Activated CD8-positive, alpha-beta memory T cell treated with anti-CD3 and anti-CD28 coated beads for 1 hour (primary cell): ENCODE data around the gene FAT1.

Experiments used
- DNase-seq, 2 donors: peaks; one replicate each; pipeline ENCODE4 v3.0.0-alpha.2; 2020; ENCODE audit warnings: low read depth in 1 of 2; ENCODE audit errors: extremely low read depth in 1 of 2

The FAT1 gene

DNA sequence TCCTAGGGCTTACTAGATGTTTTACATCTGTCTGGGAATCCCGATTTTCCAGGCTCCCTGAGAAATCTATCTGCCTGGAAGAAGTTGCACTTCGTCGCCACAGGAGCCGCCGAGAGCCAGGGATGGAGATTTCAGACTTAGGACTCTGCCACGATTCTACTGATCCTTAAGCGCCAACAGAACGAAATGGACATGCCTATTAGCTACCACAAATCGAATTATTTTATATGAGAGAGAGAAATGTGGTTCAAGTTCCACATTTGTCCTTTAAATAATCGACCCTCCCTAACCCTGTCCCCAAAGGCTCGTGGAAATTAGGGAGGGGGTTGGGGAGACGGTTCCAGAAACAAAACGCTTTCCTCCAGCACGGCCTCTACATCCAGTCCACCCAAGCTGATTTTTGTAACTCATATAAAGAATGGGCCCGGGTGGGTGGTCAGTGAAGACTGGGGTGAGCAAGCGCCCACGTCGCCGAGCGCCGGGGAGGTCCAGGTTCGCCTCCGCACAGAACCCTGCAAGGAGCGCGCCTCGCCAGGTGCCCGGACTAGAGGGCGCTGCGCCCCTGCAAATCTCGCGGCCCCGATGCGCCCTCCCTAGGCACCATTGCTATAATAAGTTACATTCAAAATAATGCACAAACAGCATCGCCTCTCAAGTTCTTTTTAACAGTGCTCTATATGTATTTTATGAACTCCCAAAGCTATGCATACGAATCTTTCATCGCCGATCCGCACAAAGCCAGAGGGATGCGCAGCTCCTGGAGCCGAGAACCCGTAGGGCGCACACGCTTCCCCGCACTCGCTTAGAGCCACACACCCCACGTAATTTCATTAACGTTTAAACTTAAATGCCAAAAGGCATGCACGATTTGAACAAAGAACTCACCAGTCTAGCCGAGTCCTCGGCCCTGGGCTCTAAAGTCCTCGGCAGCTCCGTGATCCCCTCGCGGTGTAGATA is 2.1 kb upstream of the FAT1 start:
- no peak for DNase-seq

DNA sequence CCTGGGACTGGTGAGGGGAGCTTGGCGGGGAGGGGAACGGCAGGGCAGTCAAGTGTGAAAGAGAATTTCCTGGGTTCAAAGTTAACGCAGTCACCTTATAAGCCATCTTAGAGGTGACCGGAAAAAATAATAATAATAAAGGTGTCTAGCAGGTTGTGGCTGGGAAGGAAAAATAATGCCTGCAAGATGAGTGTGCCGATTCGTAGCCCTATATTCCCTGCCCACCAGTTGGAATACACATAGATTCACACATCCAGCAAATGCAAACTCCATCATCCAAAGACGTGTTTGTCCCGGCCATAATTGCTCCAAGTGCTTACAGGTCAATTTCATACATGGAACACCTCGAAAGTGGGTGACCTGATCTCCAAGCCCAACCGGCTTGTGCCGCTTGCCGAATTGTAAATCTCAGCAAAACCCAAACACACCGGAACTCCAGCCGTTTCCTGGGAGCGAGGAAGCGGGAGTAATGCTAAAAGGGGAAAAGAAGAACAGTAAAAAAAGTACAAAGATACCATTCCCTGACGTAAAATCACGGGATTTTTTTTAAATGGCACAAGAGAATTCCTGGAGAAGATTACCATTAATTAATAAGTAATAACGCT is 1.3 kb upstream of the FAT1 start:
- no peak for DNase-seq

DNA sequence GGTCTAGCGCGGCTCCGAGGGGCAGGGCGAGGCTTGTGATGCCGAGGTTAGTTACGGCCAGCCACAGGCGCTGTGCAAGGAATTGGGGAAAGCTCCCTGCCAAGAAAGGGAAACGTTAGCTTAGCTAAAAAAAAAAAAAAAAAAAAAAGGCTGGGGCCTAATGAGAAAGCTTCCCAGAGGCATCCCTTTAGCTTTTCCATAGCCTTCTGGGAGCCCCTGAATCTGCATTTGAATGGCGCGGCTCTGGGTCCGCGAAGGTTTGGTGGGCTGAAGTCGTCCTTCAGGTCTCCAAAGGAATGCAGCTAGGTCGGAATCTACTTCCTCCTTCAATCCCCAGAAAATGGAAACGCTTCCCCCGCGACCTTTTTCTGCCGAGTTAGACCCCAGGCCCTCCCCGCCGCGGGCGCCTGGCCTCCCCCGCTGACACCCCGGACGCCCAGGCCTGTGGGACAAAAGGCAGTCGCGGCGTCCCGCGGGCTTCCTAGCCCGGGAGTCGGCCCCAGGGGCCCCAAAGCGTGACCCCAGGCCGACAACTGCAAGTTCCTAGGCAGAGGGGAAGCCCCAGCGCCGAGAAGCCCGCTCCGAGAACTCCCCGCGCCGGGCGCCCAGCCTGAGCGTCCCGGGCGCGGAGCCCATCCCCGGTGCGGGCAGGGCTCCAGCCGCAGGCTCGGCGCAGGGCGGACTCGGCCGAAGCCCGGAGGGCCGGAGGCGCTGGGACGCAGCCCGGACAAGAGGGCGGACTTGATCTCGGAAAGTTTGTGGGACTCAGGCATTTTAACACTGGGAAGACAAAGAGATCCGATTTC is 605 bp upstream of the FAT1 start:
- DNase-seq, result no peak

GRCh38 chr4:186722796-186723291 is 812 bp downstream of the FAT1 start:
- DNase-seq, result no peak

- DNase-seq, result no peak
Measured at GRCh38 chr4:186719925-186720694, 3.5 kb downstream of the FAT1 start.

- DNase-seq, result no peak
Measured at GRCh38 chr4:186717556-186717955, 6.1 kb downstream of the FAT1 start.

DNA sequence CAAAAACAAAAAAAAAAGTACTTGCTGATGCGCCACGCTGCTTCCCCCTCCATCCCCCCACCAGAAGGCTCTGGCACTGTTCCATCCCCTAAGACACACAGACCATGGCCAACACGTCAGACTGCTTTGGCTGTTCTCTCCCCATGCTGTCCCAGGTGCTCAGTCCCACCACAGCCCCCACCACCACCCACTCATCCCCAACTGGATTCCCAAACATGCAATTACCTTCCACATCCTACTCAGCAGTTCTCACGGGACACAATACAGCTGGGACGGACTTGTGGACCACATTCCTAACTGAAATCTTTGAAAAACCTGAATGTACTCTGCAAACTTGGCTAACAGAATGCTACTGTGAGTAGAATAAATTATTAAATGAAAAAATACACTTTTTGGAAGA is 8.6 kb downstream of the FAT1 start:
- no peak for DNase-seq

DNA sequence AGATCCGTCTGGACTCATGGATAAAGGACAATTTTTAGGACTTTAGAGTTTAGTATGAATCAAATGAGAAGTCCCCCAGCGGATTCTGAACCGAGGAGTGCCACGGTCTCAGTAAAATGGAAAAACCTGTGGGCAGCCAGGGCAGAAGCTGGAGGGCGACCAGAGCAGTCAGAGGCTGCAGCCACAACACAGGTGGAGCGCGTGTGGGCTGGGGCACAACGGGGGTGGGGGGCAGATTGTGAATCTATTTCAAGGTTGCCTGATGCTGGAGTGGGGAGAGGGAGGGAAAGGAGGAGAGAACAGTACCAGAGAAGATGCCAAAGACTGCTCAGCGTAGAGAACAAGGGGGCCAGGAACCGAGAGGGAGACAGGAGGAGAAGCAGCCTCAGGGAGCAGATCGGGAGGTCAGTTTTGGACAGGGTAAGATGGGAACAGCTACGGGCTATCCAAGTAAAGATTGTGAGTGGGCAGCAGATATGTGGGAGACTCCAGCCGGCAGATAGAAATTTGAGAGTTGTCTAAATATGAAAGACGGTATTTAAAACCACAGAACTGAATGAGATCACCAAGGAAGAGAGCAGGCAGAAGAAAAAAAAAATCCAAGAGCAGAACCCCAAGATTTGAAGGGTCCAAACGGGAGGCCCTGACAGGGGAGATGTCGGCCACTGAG is 9.5 kb downstream of the FAT1 start:
- DNase-seq, result no peak

GRCh38 chr4:186712690-186713089 is 11.0 kb downstream of the FAT1 start:
- no peak for DNase-seq

DNA sequence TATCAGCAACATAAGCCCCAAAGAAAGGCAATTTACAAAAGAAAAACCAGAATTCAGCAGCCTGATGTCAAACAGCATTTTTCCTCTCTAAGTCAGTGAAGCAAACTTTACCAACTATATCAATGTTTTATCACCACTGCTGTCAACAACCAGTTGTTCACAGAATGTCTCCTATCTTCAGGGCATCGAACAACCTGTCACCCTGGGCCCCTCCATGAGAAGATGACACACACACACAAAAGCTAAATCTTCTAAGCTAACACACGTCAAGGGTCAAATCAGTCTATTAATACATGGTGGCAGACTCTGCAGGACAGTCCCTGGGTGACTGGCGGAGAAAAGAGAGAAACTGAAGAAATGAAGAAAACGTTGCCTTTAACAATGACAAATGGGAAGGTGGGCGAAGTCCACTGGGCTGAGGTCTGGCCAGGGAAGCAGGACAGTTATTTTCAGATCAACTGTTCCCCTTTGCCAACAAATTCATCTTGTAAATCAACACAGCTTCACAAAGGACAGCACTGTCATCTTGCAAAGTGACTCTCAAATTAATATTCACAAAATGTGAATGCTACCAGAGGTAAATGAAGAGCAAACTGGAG is 13.0 kb downstream of the FAT1 start:
- no peak for DNase-seq

DNA sequence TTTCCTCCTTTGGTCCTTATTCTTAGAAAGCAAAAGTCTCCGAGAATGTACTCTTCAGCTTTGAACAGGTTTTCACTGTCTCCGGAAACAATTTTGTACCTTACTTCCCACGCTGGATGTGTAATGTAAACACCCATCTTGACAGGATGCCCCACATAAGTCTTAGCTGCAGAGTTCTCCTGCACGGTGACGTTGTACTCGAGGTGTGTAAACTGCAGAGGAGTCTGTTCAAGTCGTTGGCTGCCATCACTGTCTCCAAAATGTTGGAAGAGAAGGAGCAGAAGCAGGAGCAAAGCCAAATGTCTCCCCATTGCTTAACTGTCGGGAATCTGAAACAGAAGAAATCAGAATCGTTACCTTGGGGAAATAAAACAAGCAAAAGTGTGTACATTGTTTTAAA is 14.1 kb downstream of the FAT1 start:
- DNase-seq, result no peak

DNA sequence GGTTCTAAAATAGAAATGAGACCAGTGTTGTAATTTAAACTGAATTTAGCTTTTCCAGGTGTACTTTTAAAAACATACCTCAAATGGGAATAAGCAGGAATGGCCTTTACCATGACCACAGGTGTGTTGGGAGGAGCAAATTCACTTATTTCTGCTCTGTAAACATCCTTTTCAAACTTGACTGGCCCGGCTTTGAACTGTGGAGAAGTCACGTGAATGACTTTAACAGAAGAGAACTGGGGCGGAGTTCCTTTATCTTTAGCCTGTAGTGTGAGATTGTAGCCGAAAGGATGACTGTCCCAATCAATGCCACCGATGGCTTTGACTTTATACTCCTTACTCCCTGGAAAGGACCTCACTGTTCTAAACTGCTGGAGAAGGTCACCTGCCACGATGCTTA is 15.1 kb downstream of the FAT1 start:
- no peak for DNase-seq

- no peak for DNase-seq
Measured at GRCh38 chr4:186707996-186708395, 15.7 kb downstream of the FAT1 start.

DNA sequence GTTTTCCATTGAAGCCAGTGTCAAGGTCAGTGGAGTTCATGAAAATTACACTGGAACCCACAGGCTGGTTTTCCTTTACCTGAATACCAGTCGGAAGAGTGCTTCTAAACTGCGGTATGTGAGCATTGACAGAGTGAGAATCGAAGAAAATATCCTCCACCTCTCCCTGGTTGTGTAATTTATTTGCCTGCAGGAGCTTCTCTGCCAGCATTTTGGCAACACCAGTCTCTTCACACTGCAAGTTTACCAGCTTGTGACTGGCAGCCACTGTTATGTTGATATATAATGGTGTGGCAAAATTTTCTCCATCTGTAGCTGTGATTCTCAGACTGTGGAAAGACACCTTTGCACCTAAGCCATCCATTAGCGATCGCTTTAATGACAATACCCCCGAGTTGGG is 16.1 kb downstream of the FAT1 start:
- no peak for DNase-seq

DNA sequence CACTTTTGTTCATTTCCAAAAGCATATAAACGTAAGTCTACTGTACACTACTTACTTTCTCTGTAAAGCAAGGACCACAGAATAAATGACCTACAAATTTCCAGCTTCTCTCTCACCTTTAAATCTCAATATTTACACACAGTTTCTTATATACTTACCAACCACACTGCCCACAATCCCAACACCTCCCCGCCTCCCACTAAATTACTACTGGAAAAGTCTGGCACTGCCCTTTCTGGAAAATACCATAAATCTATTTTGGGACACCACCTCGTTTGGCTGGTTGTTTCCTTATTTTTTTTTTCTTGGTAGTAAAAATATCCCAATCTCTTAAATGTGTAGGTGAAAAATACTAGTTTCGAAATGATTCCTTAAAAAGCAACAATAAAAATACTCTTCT is 19.6 kb downstream of the FAT1 start:
- DNase-seq, result no peak

- DNase-seq, result no peak
Measured at GRCh38 chr4:186703510-186703909, 20.1 kb downstream of the FAT1 start.

- DNase-seq, result no peak
Measured at GRCh38 chr4:186702940-186703339, 20.7 kb downstream of the FAT1 start.

DNA sequence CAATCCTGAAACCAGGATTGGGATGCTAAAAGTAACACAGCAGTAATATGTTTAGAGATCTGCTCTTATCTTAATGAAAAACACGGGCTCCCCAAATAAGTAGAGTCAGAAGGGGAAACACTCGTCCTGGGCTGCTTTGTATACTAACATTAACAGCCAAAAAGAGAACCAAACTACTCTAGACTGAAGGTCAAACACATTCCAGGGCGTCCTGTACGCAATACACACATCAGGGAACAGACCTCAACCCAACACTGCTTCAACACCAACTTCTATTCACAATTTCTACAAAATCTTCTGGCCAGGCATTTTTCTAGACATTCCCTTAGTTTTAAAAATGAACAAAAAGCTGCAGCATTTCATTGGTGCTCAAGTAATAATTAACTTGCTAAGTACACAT is 21.4 kb downstream of the FAT1 start:
- DNase-seq, result no peak

- no peak for DNase-seq
Measured at GRCh38 chr4:186701788-186702187, 21.9 kb downstream of the FAT1 start.

DNA sequence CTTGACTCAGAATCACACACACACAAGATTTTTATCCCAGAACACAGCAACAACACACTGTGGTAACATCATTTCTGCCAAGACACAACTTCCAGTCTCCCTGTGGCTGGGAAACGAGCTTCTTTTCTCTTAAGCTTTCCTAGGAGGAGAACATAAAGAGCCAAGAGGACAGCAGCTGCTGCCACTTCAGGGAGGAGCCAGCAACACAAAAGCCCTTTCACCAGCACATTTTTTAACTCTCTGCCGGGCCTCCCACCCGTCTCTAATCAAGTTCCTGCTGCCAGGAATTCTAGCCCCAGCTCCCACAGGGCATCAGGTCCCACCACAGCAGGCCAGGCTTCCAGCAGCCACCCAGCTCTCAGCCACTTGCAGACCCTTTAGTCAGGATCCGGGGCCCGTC is 22.4 kb downstream of the FAT1 start:
- no peak for DNase-seq
